ENCODE measurements around the gene FCGR2B. TPM values are rescaled to one million over a fixed set of nuclear protein-coding genes. Genes with fewer than 3 reads are reported as not detected.
"Not testable (repeated sequence)": the region's sequence is repeated elsewhere in the genome, so short reads cannot be mapped to it uniquely, and the experiment has no call there.

The FCGR2B gene
- total RNA-seq, 1 donor from 2014 or later = 1.6 TPM

DNA sequence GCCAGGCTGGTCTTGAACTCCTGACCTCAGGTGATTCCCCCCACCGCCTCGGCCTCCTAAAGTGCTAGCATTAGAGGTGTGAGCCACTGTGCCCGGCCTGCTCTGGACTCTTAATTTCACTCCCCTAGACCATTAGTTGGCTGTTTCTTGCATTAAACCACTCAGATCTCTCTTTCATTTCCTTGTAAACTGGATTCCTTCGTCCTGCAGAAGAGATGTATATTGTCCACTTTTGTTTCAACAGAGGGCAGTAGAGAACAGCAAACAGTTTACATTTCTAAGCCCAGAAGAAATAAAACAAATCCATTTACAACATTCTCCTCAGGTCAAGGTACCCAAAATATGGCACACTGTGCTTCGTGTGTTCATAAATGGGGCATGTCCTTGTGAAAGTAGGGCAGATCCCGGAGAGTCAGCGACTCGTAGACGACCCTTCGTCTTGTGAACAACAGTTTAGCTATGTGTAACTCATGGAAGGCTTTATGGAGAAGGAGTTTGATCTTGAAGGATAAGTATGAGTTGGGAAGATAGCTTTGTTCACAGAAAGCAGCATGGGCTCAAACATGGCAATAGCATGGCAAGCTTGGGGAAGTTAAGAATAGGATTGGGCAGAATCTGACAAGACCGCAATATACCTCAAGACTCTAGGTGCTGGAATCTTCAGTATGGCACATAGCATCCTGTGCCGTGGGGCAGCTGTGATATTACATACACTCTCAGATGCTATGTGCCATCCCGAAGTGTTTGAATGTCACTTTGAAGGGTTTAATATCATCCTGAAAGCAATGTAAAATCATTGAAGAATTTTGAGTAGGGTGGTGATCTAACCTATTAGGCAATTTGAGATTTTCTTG lies 15.2 kb upstream of the FCGR2B start:
- DNase-seq = peak; percentile 54

GRCh38 chr1:161653541-161653940 lies 9.4 kb upstream of the FCGR2B start:
- DNase-seq = not testable (repeated sequence)

DNA sequence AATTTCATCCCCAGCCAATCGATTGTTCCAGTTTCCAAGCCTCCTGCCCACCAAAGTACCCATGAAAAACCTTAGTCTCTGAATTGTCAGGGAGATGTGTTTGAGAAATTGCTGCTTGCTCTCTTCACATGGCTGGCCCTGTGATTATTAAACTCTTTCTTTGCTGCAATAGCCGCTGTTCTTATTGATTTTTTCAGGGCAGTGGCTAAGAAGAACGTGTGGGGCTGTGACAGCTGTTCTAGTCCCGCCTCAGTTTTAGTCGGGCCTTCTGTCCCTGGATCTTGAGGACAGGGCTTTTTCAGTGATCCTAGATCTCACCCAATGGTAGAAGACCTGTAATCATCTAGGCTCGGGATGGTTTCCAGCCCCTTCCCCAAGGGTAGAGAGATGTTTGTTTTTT lies 9.0 kb upstream of the FCGR2B start:
- DNase-seq = not testable (repeated sequence)

- DNase-seq = not testable (repeated sequence)
Measured at GRCh38 chr1:161658524-161658923, 4.4 kb upstream of the FCGR2B start.

GRCh38 chr1:161661660-161662311 lies 1.2 kb upstream of the FCGR2B start:
- DNase-seq = not testable (repeated sequence)

GRCh38 chr1:161663569-161663968 lies 626 bp downstream of the FCGR2B start:
- DNase-seq = not testable (repeated sequence)

DNA sequence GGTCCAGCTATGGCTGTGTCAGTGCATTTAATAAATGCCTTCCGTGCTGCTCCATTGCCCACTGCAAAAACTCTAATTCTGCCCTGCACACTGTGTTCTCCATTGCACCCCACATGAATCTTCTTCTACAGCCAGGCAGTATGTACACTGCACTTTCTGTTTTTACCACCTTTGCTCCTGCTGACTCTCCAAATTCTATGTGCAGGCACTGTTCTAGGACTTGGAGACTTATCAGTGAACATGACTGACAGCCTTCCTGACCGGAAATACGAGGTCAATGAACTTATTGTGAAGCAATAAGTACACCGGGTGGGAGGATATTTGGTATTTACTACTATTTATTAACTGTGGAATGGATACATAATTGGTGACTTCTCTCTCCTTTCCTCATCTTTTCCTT lies 1.7 kb downstream of the FCGR2B start:
- DNase-seq = not testable (repeated sequence)

DNA sequence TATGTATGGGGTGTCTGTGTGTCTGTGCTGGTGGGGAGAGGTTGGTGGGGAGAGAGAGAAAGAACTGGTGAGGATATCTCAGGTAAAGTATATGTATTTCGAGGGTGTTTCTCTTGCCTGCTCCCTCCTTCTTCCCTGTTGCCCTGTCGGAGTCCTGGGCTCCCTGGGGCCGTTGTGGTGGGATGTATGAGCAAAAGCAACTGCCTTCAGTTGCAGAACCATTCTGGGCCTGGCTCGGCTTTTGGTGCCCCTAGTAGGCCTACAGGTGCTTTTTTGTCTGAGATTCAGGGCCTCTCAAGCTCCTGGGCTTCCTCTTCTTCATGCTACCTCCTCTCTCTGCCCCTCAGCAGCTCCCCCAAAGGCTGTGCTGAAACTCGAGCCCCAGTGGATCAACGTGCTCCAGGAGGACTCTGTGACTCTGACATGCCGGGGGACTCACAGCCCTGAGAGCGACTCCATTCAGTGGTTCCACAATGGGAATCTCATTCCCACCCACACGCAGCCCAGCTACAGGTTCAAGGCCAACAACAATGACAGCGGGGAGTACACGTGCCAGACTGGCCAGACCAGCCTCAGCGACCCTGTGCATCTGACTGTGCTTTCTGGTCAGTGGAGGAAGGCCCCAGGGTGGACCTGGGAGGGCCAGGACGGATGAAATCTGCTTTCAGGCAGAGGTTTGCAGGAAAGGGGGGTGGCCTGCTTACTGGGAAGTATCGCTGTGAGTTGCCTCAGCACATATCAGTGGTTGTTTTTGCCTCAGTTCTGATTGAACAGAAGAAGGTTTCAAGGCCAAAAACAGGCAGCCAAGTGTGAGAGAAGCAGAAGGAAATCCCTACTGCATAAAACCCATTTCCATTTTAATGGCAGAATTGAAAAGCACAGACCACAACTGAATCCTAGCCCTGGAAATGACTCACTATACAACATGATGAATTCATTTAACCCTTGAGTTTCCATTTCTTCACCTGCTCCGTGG lies 8.4 kb downstream of the FCGR2B start:
- DNase-seq = not testable (repeated sequence)

GRCh38 chr1:161673437-161673836 lies 10.5 kb downstream of the FCGR2B start:
- not testable (repeated sequence) for DNase-seq

GRCh38 chr1:161674447-161674846 lies 11.5 kb downstream of the FCGR2B start:
- not testable (repeated sequence) for DNase-seq

DNA sequence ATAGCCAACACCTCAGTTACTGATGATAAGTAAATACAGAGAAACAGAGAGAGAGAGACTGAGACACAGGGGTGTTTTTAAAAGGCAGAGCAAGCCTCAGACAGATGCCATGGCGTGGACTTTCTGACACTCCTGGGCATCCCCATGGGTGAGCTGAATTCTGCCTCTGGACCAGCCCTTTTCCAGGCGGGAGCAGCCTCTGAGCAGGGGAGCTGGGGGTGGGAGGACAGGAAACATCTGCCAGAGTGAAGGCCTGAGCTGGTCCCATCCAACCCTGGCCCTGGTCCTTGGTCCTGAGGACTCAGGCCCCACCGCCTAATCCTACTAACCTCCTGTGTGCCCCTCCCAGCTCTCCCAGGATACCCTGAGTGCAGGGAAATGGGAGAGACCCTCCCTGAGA lies 12.0 kb downstream of the FCGR2B start:
- not testable (repeated sequence) for DNase-seq

- DNase-seq = no peak
Measured at GRCh38 chr1:161676441-161676840, 13.5 kb downstream of the FCGR2B start.

GRCh38 chr1:161676958-161677689 lies 14.2 kb downstream of the FCGR2B start:
- DNase-seq = no peak

DNA sequence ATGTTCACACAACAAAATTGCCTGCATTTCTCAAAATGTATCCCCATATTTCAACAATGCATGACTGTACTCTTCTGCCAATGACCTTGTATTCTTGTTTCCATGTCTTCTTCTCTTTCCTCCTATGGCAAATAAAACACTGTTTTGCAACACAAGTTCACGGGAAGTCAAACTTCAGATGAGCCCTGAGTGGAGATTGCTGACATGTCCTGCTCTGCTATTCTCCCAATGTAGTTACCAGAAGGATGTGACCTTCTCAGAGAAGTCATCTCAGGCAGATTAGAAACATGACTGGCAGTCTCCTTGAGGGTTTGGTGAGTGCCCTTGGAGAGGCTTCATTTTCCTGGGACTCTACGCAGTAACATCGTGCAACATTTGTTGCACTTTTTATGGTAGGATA lies 15.6 kb downstream of the FCGR2B start:
- no peak for DNase-seq

DNA sequence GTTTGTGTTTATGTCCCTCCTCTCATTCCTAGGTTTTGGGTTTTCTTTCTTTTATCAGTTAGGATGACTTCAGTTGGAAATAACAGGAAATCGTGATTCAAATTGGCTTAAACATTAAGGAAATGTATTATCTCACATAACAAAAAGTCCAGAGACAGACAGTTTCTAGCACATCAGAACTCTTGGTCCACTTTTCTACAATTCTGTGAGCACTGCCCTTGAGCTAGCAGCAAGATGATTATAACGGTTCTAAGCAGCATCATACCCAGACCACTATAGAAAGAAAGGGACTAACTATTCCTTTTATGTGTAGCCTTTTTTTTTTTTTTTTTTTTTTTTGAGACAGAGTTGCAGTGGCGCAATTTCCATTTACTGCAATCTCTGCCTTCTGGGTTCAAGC lies 18.9 kb downstream of the FCGR2B start:
- DNase-seq = no peak

GRCh38 chr1:161688946-161689345 lies 26.0 kb downstream of the FCGR2B start:
- DNase-seq = no peak

DNA sequence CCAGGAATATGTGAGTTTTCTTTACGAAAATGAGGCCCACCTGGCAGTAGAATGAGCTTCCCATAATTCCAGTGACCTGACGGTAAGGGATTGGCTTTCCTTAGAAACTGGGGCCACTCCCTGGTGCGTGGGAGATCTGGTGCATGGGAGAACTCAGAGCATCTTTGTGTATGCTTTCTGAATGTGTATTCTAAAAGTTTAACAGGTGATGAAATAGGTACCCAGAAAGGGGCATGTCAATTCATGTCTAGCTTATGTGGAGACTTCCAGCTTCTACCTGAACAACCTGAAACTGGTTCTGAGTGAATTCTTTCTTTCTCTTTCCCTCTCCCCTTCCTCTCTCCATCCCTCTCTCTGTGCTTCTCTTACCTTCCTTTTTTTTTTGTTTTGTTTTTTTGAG lies 28.9 kb downstream of the FCGR2B start:
- DNase-seq = no peak

DNA sequence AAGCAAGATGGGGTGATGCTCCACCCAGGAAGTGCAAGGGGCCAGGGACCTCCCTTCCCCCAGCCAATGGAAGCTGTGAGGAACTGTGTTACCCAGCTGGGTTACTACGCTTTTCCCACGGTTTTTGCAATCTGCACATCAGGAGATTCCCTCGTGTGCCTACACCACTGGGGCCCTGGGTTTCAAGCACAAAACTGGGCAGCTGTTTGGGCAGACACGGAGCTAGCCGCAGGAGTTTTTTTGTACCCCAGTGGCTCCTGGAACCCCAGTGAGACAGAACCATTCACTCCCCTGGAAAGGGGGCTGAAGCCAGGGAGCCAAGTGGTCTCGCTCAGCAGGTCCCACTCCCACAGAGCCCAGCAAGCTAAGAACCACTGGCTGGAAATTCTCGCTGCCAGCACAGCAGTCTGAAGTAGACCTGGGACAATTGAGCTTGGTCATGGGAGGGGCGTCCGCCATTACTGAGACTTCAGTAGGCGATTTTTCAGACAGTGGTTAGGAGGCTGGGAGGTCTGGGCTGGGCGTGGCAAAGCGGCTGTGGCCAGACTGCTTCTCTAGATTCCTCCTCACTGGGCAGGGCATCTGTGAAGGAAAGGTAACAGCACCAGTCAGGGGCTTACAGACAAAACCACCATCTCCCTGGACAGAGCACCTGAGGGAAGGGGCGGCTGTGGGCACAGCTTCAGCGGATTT lies 30.2 kb downstream of the FCGR2B start:
- not testable (repeated sequence) for DNase-seq

DNA sequence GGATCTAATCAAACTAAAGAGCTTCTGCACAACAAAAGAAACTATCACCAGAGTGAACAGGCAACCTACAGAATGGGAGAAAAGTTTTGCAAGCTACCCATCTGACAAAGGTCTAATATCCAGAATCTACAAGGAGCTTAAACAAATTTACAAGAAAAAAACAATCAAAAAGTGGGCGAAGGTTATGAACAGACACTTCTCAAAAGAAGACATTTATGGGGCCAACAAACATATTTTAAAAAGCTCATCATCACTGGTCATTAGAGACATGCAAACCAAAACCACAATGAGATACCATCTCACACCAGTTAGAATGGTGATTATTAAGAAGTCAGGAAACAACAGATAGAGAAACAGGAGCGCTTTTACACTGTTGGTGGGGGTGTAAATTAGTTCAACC lies 35.4 kb downstream of the FCGR2B start:
- not testable (repeated sequence) for DNase-seq

- no peak for DNase-seq
Measured at GRCh38 chr1:161702250-161702649, 39.3 kb downstream of the FCGR2B start.

GRCh38 chr1:161705537-161705936 lies 42.6 kb downstream of the FCGR2B start:
- no peak for DNase-seq
